Activated T-cell treated with anti-CD3 and anti-CD28 coated beads for 48 hours (primary cell): ENCODE data around the gene RNF187.

ENCODE experiments used
- DNase-seq: peaks from one replicate; pipeline ENCODE4 v3.0.0-alpha.2; 2020; ENCODE audit warnings: low read depth

Gene RNF187

GRCh38 chr1:228508840-228509415, 21.7 kb downstream of the RNF187 start:
- no peak for DNase-seq

GRCh38 chr1:228510101-228510802, 23.1 kb downstream of the RNF187 start:
- DNase-seq = no peak

GRCh38 chr1:228510803-228511413, 23.7 kb downstream of the RNF187 start:
- DNase-seq = no peak

- no peak for DNase-seq
Observed at GRCh38 chr1:228511546-228512445, 24.6 kb downstream of the RNF187 start.

GRCh38 chr1:228512781-228513198, 25.6 kb downstream of the RNF187 start:
- no peak for DNase-seq

GRCh38 chr1:228513236-228513900, 26.2 kb downstream of the RNF187 start:
- no peak for DNase-seq

- DNase-seq = no peak
Observed at GRCh38 chr1:228514421-228514820, 27.2 kb downstream of the RNF187 start.

- no peak for DNase-seq
Observed at GRCh38 chr1:228515200-228515834, 28.1 kb downstream of the RNF187 start.

- no peak for DNase-seq
Observed at GRCh38 chr1:228517655-228518054, 30.5 kb downstream of the RNF187 start.

GRCh38 chr1:228527596-228527995, 40.4 kb downstream of the RNF187 start:
- no peak for DNase-seq

- DNase-seq = no peak
Observed at GRCh38 chr1:228528612-228529011, 41.4 kb downstream of the RNF187 start.

GRCh38 chr1:228530086-228530758, 43.0 kb downstream of the RNF187 start:
- DNase-seq = no peak

GRCh38 chr1:228530951-228531731, 44.0 kb downstream of the RNF187 start:
- DNase-seq = no peak

- no peak for DNase-seq
Observed at GRCh38 chr1:228538831-228539230, 51.6 kb downstream of the RNF187 start.

GRCh38 chr1:228540161-228540917, 53.2 kb downstream of the RNF187 start:
- no peak for DNase-seq

GRCh38 chr1:228541725-228542124, 54.5 kb downstream of the RNF187 start:
- no peak for DNase-seq

- no peak for DNase-seq
Observed at GRCh38 chr1:228542376-228542775, 55.2 kb downstream of the RNF187 start.

GRCh38 chr1:228542981-228543380, 55.8 kb downstream of the RNF187 start:
- DNase-seq = no peak

GRCh38 chr1:228543396-228543795, 56.2 kb downstream of the RNF187 start:
- no peak for DNase-seq
